GM21367 (cell line): ENCODE measurements around the gene PRDM8.

ENCODE experiments used
- ATAC-seq: cut with Tn5 transposase; IDR thresholded peaks from one replicate; pipeline ENCODE4 v1.9.1; 2021; ENCODE audit not compliant: unreplicated experiment

PRDM8 gene

GRCh38 chr4:80199947-80200346, 2.6 kb downstream of the PRDM8 start:
- ATAC-seq = no peak

- no peak for ATAC-seq
Observed at GRCh38 chr4:80201252-80202151, 4.2 kb downstream of the PRDM8 start.

GRCh38 chr4:80202190-80202711, 4.9 kb downstream of the PRDM8 start:
- peak; percentile 77 for ATAC-seq

GRCh38 chr4:80202741-80203553, 5.6 kb downstream of the PRDM8 start:
- peak; percentile 51 for ATAC-seq

- ATAC-seq = no peak
Observed at GRCh38 chr4:80204433-80205011, 7.2 kb downstream of the PRDM8 start.

- no peak for ATAC-seq
Observed at GRCh38 chr4:80206111-80206510, 8.8 kb downstream of the PRDM8 start.

GRCh38 chr4:80206521-80207171, 9.3 kb downstream of the PRDM8 start:
- no peak for ATAC-seq

GRCh38 chr4:80207172-80207583, 9.9 kb downstream of the PRDM8 start:
- ATAC-seq = no peak

- no peak for ATAC-seq
Observed at GRCh38 chr4:80207664-80208063, 10.4 kb downstream of the PRDM8 start.

- ATAC-seq = no peak
Observed at GRCh38 chr4:80208610-80209339, 11.5 kb downstream of the PRDM8 start.

- no peak for ATAC-seq
Observed at GRCh38 chr4:80209340-80209701, 12.0 kb downstream of the PRDM8 start.

- ATAC-seq = no peak
Observed at GRCh38 chr4:80210549-80210948, 13.2 kb downstream of the PRDM8 start.

GRCh38 chr4:80213117-80213815, 16.0 kb downstream of the PRDM8 start:
- ATAC-seq = no peak

GRCh38 chr4:80215449-80216052, 18.2 kb downstream of the PRDM8 start:
- ATAC-seq = no peak

- no peak for ATAC-seq
Observed at GRCh38 chr4:80216100-80216761, 18.9 kb downstream of the PRDM8 start.

- ATAC-seq = no peak
Observed at GRCh38 chr4:80219301-80220025, 22.2 kb downstream of the PRDM8 start.

GRCh38 chr4:80220711-80221110, 23.4 kb downstream of the PRDM8 start:
- ATAC-seq = no peak

- no peak for ATAC-seq
Observed at GRCh38 chr4:80221161-80221560, 23.9 kb downstream of the PRDM8 start.
